ENCODE results near the gene GNAI2. TPM values are rescaled to one million over a fixed set of nuclear protein-coding genes. Genes with fewer than 3 reads are reported as not detected.

The GNAI2 gene
- total RNA-seq, 4 donors from 2014 or later: 208 to 300 (median 249) TPM

- no peak for TF ChIP-seq CTCF (IDR thresholded peaks at IDR 0.05; ENCODE audit: low read depth)
Measured at GRCh38 chr3:50297384-50297775, 61.4 kb downstream of the GNAI2 start.

GRCh38 chr3:50297896-50298725 lies 62.1 kb downstream of the GNAI2 start:
- no peak for TF ChIP-seq CTCF (IDR thresholded peaks at IDR 0.05; ENCODE audit: low read depth)

- no peak for TF ChIP-seq CTCF (IDR thresholded peaks at IDR 0.05; ENCODE audit: low read depth)
Measured at GRCh38 chr3:50298836-50299637, 63.0 kb downstream of the GNAI2 start, which contains the start of the genes HYAL3 and NAA80. TSS of gene HYAL3 (minus strand) at chr3:50299405. CDS start at chr3:50295602, 3,803 bp downstream. TSS of gene NAA80 (minus strand) at chr3:50299405. CDS start at chr3:50297463, 1,942 bp downstream.

- no peak for TF ChIP-seq CTCF (IDR thresholded peaks at IDR 0.05; ENCODE audit: low read depth)
Measured at GRCh38 chr3:50299638-50299928, 63.6 kb downstream of the GNAI2 start.

- TF ChIP-seq CTCF (IDR thresholded peaks at IDR 0.05; ENCODE audit: low read depth): no peak
Measured at GRCh38 chr3:50299929-50300680, 64.1 kb downstream of the GNAI2 start.

- TF ChIP-seq CTCF (IDR thresholded peaks at IDR 0.05; ENCODE audit: low read depth): no peak
Measured at GRCh38 chr3:50300681-50301254, 64.8 kb downstream of the GNAI2 start.

All from subcutaneous adipose tissue (tissue), 4 donors.